DND-41 (cell line): ENCODE measurements around the gene PPP2R2D.

Experiments used
- ATAC-seq: fragments of 200-7000 bp; cut with Tn5 transposase; 3 replicates; pipeline ENCODE4 v1.9.1; 2021; ENCODE audit warnings: low read depth; ENCODE audit not compliant: insufficient read depth
- DNase-seq: peaks from one replicate; pipeline ENCODE4 v3.0.0-alpha.2; 2020
- H2AFZ ChIP-seq: 2 replicates; pipeline ENCODE4 v1.6.0; 2012; ENCODE audit warnings: low read depth, low read length
- H3K27ac ChIP-seq: 2 replicates; pipeline ENCODE4 v1.5.1; 2012; ENCODE audit warnings: low read length, inconsistent platforms
- H3K27me3 ChIP-seq: fragments of 200-600 bp; sonication (generic); 2 replicates; pipeline ENCODE4 v1.6.0; 2012; ENCODE audit warnings: low read length, mild to moderate bottlenecking, inconsistent platforms; ENCODE audit not compliant: insufficient read depth, poor library complexity
- H3K36me3 ChIP-seq: 2 replicates; pipeline ENCODE4 v1.5.1; 2012; ENCODE audit warnings: low read length, inconsistent platforms; ENCODE audit not compliant: insufficient read depth
- H3K4me1 ChIP-seq: 2 replicates; pipeline ENCODE4 v1.5.1; 2012; ENCODE audit warnings: mild to moderate bottlenecking, low read length; ENCODE audit not compliant: insufficient read depth
- H3K4me2 ChIP-seq: 2 replicates; pipeline ENCODE4 v1.6.0; 2012; ENCODE audit warnings: mild to moderate bottlenecking, moderate library complexity, low read length, inconsistent platforms; ENCODE audit not compliant: insufficient read depth
- H3K4me3 ChIP-seq, 2 experiments: fragments of 200-600 bp in 1 of 2; shearing (Covaris generic) in 1 of 2; 2 replicates each; pipeline ENCODE4 v1.5.1; 2012 to 2016; ENCODE audit warnings: inconsistent platforms in 2 of 2, low read length in 2 of 2, mild to moderate bottlenecking in 2 of 2, low read depth in 1 of 2, moderate library complexity in 1 of 2
- H3K79me2 ChIP-seq: 2 replicates; pipeline ENCODE4 v1.6.0; 2012; ENCODE audit warnings: low read length, inconsistent platforms; ENCODE audit not compliant: insufficient read depth
- H3K9ac ChIP-seq: 2 replicates; pipeline ENCODE4 v1.6.0; 2012; ENCODE audit warnings: low read depth, mild to moderate bottlenecking, inconsistent platforms, low read length, moderate library complexity
- H3K9me3 ChIP-seq: 2 replicates; pipeline ENCODE4 v1.5.1; 2012; ENCODE audit warnings: low read length, moderate library complexity, mild to moderate bottlenecking, inconsistent platforms; ENCODE audit not compliant: insufficient read depth, severe bottlenecking
- H4K20me1 ChIP-seq: 2 replicates; pipeline ENCODE4 v1.6.0; 2012; ENCODE audit warnings: low read length; ENCODE audit not compliant: insufficient read depth
- CTCF ChIP-seq: IDR thresholded peaks from 2 replicates; pipeline ENCODE4 v1.5.1; 2012; ENCODE audit warnings: borderline replicate concordance, low read length, moderate library complexity, mild to moderate bottlenecking; ENCODE audit not compliant: poor library complexity, severe bottlenecking; ENCODE audit errors: extremely low read depth
- EZH2 ChIP-seq: IDR thresholded peaks from 3 replicates; pipeline ENCODE4 v1.6.1; 2012; ENCODE audit warnings: borderline replicate concordance, low read depth, mild to moderate bottlenecking, moderate library complexity, low read length, inconsistent platforms; ENCODE audit not compliant: severe bottlenecking

PPP2R2D gene

DNA sequence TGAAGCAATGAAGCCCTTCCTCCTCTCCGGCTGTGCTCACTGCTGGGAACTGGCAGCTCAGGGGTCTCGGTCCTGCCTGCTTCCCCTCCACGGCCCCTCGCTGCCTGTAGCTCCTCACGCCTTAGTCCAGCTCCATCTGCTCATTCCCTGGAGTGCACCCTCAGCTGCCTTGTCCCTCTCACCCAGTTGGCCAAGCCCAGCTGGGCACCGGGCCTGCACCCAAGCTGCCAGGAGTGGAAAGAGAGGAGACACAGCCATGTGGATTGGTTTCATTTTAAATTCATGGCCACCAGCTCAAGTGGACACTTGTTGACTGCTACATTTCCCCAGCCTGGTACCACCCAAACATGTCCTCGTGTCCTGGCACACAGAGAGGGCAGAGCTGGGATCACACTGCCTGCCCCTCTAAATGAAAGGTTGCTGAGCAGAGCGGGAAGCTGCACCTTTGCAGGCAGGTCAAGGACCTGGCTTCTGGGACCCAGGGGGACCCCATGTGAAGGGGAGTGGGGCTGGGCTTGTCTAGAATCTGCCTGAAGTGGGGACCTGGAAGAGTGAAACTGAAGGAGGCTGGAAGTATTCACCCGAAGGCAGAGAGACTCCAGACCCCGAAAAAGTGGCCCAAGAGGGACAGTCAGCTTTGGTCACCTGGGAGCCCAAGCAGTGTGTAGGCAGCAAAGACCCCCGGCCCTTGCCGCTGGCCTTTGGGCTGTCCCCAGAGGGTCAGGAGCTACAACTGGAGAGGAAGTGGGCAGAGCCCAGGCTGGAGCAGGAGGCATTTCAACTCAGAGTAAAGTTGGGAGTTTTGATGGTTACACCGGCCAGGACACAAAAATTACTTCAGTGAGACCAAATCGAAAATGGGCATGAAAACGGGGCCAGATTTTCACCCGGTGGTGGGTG lies 95.9 kb downstream of the PPP2R2D start:
- no peak for DNase-seq
- no peak overlapping the region for H3K4me2 ChIP-seq

GRCh38 chr10:131997366-131998049 lies 96.7 kb downstream of the PPP2R2D start:
- no peaks in the 10 kb centered on the region for H3K9me3 ChIP-seq
- no peaks in the 10 kb centered on the region for H3K36me3 ChIP-seq
- H3K4me2 ChIP-seq, result no peak overlapping the region
- DNase-seq (no peak), ATAC-seq (no peak)
- no peaks in the 10 kb centered on the region for H4K20me1 ChIP-seq
- H3K4me3 ChIP-seq, result no peak overlapping the region
- H3K4me1 ChIP-seq, result no peaks in the 10 kb centered on the region
- H2AFZ ChIP-seq, result no peak overlapping the region
- no peak for TF ChIP-seq EZH2
- no peak for TF ChIP-seq CTCF
- no peak overlapping the region for H3K27ac ChIP-seq
- H3K27me3 ChIP-seq, result no peaks in the 10 kb centered on the region
- H3K9ac ChIP-seq, result no peak overlapping the region
- H3K79me2 ChIP-seq, result no peaks in the 10 kb centered on the region

More for the DNA sequence above, 95.9 kb downstream of the PPP2R2D start:
- H3K9me3 ChIP-seq, result no peaks in the 10 kb centered on the region
- H3K4me1 ChIP-seq, result no peaks in the 10 kb centered on the region
- H3K79me2 ChIP-seq, result no peaks in the 10 kb centered on the region
- no peak overlapping the region for H2AFZ ChIP-seq
- H3K27me3 ChIP-seq, result no peaks in the 10 kb centered on the region
- no peaks in the 10 kb centered on the region for H4K20me1 ChIP-seq
- H3K4me3 ChIP-seq, result no peak overlapping the region
- H3K9ac ChIP-seq, result no peak overlapping the region
- no peak for ATAC-seq
- no peak overlapping the region for H3K27ac ChIP-seq
- TF ChIP-seq CTCF, result no peak
- no peak for TF ChIP-seq EZH2
- H3K36me3 ChIP-seq, result no peaks in the 10 kb centered on the region

DNA sequence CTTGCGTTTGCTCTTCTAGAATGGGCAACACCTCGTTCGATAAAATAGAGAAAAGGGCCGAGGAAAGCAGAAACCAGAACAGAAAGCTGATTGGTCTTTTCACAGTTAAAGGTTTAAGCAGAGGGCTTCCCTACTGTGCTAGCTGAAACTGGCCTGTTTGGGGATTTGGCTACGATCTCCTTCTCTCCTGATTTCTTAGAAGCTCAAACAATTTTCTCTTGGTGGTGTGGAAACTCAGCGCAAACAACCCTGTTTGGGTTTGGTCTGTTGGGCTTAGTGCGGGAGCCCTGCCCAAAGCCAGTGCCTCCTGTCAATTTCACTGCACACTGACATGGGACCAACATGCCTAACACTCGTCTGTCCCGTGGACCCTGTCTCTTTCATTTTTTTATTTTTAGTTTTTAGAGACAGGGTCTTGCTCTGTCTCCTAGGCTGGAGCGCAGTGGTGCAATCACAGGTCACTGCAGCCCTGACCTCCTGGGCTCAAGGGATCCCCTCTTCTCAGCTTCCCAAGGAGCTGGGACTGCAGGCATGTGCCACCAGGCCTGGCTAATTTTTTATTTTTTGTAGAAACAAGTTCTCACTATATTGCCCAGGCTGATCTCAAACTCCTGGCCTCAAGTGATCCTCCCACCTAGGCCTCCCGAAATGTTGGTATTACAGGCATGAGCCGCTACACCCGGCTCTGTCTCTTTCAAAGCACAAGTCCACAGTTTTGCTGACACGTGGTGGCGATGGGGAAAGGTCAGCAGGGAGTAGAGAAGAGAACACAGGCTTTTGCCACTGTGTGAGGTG lies 97.4 kb downstream of the PPP2R2D start:
- no peak overlapping the region for H2AFZ ChIP-seq
- H3K4me1 ChIP-seq, result no peaks in the 10 kb centered on the region
- no peak overlapping the region for H3K27ac ChIP-seq
- H3K36me3 ChIP-seq, result no peaks in the 10 kb centered on the region
- H4K20me1 ChIP-seq, result no peaks in the 10 kb centered on the region
- ATAC-seq (no peak), DNase-seq (no peak)
- no peaks in the 10 kb centered on the region for H3K9me3 ChIP-seq
- H3K9ac ChIP-seq, result no peak overlapping the region
- H3K79me2 ChIP-seq, result no peaks in the 10 kb centered on the region
- TF ChIP-seq EZH2, result no peak
- TF ChIP-seq CTCF, result no peak
- H3K4me3 ChIP-seq, result no peak overlapping the region
- no peaks in the 10 kb centered on the region for H3K27me3 ChIP-seq
- no peak overlapping the region for H3K4me2 ChIP-seq
